Jurkat, Clone E6-1 (cell line): Measurements from ENCODE around the gene EXD3.

Experiments
- DNase-seq: peaks from one replicate; pipeline ENCODE4 v3.0.0-alpha.2; 2011; ENCODE audit warnings: low read depth, low spot score
- H3K4me3 ChIP-seq: 2 replicates; pipeline ENCODE4 v1.5.1; 2011; ENCODE audit warnings: mild to moderate bottlenecking, low read length, control low read depth, moderate library complexity

Gene EXD3

DNA sequence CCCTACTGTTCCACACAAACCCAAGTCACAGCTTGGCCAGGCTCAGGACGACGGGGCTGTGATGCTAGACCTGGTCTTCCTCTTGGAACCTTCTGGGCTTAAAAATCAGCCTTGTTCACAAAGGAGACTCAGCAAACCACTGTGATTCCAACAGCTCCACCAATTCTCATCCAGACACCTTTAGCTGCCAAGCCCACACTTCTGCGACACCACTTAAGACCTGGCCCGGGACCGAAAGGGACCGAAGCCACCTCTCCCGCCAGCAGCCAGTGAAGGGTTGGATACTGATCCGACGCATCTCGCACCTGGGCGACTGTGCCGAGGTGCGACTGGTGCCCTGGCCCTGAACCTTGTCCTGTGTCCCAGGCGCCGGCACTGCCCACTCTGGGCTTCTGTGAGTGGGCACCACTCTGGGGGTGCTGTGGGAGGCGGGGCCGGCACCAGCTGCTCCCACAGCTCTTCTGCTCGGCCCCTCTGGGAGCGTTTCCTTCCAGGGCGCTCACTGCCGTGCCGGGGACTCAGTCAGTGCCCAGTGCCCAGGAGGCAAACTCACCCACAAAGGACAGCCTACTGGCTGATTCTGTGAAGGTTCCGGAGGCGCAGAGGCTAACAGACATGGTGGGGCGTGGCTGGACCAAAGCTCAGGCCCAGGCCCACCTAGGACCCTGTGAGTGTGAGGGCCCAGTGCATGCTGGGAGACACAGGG is 50.9 kb downstream of the EXD3 start:
- no peak for DNase-seq

DNA sequence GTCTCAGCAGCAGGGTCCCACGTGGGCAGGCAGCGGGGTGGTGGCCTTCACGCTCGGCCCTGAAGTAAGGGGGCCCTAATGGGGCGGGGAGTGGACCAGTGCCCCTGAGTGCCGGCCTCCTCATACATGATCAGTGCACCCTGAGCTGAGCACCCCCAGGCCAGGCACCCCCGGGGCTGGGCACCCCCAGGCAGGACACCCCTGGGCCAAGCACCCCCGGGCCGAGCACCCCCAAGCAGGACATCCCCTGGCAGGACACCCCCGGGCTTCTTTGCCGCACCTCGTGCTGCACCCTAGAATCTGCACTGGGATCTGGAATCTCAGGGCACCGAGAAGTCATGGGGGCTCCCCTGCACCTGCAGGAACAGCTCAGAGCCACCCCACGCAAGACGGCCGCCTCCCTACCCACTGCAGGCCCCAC is 51.4 kb downstream of the EXD3 start:
- H3K4me3 ChIP-seq = no peak overlapping the region
- DNase-seq = no peak

More for the DNA sequence above, 50.9 kb downstream of the EXD3 start:
- H3K4me3 ChIP-seq = no peak overlapping the region

DNA sequence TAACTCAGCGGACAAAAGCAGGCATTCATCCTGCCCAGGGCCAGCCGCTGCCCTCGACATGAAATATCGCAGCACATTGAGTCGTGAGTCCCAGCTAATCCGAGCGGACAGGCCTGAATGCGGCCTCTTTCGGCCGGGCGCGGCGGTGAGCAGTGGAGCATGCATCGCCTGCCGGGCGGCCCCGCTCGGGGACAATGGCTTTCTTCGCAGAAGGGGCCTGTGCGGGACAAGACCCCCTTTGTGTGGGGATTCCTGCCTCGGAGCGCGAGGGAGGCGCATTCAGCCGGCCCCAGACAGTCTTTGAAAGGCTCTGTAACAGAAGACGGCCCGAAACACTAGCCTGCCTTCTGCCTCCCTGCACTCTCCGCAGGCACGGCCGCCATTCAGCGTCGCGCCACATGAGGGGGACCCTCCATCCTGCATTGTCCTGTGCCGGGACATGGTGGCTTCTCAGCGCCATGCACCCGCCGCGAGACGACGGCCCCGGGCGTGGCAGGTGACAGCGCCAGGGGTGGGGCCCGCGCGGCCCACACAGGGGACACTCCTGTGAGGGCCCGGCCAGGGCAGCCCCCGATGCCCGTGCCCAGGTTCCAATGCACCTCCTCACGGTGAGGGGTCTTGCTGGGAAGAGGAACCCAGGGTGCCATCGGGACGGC is 52.0 kb downstream of the EXD3 start:
- no peak overlapping the region for H3K4me3 ChIP-seq
- DNase-seq = no peak

DNA sequence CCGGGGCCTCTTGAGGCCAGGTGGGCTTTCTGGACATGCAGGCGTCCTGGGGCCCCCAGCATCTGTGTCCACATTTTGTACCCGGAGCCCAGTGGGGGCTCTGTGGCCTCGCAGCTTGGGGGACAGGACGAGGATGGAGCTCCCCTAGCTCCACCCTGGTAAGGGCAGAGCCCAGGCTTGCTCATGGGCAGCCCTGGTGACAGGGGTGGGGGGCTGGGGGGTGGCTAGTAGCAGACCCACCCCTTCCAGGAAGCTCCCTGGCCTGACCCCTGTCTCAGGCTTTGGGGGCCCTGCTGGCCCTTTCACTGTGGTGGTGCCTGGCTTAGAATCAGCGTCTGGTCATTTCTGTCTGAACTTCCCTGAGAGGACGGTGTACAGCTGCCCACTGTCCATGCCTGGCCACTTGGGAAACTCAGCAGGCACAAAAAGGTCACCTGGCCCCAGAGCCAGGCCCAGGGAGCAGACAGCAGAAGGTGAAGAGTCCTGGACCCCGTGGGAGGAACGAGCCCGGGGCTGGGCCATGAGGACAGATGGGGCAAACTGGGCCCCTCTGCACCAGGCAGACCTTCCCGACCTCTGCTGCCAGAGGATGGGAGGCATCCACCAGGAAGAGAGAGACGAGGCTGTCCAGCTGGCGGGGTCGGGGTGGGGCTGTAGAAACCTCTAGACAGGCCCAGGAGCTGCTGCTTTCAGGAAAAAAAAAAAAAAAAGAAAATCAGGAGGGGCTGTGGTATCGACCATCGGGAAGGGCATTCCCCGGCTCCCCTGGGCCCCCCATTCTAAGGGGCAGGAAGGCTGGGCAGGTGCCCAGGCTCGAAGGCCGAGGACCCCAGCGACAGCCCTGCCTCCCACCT is 52.8 kb downstream of the EXD3 start:
- H3K4me3 ChIP-seq = no peak overlapping the region
- no peak for DNase-seq

DNA sequence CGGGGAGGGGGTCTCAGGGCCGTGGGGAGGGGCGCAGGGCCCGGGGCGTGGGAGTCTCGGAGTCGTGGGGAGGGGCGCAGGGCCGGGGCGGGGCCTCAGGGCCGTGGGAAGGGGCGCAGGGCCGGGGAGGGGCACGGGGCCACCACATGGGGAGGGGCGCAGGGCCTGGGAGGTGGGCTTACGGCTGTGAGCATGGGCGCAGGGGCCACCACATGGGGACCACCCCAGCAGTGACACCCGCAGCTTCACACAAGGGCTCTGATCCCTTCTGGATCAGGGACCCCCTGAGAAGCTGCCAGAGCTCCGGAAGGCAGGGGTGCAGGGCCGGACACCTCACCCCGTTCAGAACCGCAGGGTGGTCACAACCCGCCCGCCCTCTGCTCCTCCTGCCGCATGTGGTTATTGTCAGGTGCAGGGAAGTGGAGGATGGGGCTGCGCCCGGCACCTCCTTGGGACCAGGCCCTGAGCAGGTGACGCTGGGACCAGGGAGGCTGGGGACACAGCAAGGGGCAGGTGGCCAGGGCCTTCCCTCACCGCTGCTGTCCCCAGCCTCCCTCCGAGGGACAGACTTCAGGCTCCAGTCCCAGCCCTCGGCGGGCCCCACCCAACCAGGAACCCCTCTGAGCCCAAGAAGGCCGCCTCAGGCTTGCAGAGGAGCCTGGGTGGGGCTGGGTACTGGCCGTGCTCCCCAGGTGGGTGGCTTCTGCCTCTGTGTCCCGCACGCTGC is 53.7 kb downstream of the EXD3 start:
- no peak overlapping the region for H3K4me3 ChIP-seq
- DNase-seq = no peak

DNA sequence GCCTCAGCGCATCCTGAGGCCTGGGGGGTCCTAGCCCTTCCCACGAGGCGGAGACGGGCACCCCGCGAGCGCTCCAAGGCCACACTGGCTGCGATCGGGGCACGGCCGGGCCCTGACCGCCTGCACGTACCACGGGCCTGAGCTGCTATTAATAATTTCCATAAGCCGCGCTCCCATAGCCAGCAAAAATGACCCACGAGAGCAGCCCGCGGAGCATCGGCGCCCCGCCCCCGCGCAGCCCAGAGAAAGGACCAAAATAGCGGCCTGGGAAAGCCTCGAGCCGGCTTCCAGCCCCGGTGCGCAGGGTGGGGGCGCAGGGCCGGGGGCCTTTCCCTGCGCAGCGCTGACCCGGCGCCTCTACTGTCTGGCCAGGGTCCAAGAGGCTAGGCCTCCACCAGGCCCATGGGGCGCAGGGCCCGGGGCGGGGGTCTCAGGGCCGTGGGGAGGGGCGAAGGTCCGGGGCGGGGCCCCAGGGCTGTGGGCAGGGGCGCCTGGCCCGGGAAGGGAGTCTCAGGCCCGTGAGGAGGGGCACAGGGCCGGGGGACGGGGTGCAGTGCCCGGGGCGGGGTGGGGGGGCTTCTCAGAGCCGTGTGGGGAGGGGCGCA is 54.4 kb downstream of the EXD3 start:
- no peak for DNase-seq
- H3K4me3 ChIP-seq = no peak overlapping the region

DNA sequence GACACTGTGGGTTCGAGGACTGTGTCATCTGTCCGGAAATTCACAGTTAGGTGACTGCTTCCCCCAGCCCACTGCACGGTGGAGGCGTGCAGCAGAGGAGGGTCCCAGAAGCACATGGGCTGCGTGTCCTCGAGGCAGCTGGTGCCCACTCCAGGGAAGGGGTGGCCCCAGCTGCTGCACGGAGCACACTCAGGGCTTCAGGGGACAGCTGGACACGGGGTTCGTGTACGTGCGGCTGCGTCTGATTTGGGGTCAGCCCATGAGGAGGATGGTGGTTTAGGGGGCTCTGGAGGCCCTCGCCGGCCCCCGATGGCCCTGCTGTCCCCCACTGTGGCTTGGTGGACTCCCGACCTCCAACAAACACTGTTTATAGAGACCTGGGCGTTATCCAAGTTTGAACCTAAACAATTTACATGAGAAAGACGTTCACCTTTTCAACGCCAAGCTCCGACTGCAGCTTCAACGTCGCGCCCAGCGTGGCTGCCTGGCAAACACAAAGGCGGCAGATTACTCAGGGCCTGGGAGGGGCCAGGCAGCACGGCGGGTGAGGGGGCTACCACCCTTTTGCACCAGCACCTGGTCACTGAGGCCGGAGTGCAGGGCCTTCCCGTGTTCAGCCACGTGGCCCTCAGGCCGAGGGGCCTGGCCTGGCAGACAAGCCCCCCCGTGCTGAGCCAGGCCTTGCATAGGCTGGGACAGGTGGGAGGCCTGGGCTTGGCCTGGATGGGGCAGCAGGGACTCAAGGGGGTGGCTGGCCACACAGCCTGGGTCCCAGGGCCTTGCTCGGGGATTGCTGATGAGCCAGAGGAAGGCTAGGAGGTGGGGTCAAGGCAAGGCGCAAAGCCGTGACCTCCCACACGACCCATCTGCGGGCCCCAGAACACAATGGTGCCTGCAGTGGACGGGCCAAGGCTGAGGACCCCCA is 55.2 kb downstream of the EXD3 start:
- DNase-seq = no peak
- H3K4me3 ChIP-seq = no peak overlapping the region

DNA sequence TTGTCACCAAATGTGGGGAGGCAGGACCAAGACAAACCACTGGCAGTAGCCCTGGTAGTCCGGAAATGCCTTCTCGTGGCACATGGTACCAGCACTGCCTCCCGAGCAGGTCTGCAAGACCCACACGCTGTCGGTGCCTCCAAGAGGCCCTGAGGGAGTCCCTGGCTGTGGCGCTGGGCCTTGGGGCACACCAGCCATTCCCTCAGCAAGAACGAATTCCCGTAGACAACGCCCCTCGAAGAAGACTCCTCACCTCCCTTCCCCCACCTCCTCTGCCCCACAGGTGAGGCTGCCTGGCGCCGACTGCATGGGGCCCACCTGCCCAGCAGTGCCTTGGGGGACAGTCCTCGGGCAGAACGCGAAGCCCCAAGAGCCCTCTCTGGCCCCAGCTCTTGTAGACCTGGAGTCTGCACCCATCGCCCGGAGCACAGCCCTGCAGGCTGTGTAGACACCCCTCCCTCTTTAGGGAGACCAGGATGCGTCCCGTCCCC is 56.0 kb downstream of the EXD3 start:
- DNase-seq = no peak
- no peak overlapping the region for H3K4me3 ChIP-seq

DNA sequence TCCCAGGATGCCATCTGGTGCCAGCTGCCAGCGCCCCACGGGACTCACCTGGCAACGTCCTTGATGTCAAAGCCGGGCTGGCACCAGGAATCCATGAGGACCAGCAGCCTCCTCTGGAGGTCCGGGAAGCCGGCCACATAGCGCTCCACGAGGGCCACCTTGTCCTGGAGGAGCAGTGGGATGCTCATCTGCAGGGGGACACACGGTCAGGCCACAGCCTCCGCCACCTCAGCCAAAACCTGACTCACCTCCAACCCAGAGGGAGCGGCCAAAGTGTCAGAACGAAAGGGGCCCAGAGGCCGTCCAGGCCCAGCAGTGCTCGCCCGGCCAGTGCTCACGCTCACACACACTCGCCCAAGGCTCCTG is 56.5 kb downstream of the EXD3 start:
- H3K4me3 ChIP-seq = no peak overlapping the region
- no peak for DNase-seq

DNA sequence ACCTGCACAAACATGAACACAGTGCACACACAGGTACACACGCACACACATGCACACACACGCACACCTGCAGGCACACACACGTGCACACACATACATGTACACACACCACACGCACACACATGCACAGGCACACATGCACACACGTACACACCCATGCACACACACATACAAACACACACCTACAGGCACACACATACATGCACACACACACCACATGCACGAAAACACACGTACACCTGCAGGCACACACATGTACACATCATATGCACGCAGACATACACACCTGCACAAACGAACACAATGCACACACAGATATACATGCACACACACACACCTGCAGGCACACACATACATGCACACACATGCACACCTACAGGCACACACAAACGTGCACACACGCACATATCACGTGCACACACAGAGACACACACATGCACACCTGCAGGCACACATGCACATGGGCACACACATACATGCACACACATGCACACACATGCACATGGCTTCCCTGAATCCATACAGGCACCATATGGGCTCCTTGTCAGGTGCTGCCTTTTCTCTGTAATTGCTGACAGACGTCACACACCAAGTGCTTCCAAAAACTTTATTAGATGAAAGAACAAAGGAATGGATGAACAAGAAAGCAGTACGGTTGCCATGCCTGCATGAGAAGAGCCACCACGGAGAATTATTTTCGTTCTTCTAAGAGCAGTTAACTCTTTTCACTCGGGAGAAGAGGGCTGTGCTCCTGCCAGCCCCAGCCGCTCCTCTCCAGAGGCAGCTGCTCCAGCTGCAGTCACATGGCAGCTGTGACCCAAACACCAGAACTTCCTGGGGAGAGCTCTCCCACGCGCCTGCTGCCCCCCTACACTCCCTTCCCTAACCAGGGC is 57.2 kb downstream of the EXD3 start:
- H3K4me3 ChIP-seq = no peak overlapping the region
- no peak for DNase-seq

DNA sequence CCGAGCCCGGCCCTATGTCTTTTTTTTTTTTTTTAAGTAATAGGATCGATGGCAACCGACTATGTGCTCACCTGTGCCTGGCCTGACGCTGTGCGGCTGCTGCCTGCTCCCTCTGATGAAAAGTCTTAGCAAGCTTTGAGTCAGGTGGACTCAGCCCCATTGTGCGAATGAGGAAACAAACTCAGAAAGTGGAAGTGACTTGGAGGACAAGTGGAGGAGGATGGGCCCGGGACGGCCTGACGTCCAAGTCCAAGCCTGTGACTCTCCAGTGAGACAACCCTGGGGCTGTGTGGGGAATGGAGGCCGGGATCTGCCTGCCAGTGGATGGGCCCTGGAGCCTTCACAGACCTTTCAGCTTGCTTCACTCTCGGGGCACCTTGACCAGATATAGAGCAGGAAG is 57.9 kb downstream of the EXD3 start:
- H3K4me3 ChIP-seq = no peak overlapping the region
- no peak for DNase-seq

DNA sequence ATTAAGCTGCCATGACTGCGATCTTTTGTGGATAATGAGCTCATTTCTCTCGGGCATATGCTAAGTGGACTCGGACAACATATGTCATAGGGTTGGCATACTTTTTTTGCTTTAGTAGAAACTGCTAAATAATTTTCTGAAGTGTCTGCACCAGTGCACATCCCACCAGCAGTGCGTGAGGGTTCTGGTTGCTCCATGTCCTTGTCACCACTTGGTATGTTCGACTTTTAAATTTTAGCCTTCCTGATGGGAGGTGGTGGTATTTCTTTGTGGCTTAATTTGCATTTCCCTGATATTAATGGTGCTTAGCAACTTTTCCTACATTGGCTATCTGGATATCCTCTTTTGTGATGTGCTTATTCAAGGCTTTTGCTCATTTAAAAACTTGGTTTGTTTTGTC is 63.1 kb downstream of the EXD3 start:
- no peak for DNase-seq
- H3K4me3 ChIP-seq = no peak overlapping the region

DNA sequence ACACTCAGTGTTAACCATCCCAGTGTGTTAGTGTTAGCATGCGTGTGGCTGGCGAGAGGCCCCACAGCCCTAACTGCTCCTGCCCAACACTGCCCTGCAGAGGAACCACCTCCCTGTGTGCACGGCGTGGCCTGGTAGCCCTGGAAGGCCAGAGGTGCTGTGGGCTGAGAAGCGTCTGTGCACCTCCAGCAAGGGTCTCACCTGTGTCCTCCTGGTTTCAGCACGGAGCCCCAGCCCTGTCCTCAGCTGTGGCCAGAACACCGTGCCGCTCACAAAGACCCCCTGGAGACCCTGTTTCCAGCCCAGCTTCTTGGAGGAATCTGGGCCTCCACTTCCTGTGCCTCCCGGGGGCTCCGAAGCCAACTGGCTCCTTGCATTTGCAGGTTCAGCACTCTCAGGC is 64.8 kb downstream of the EXD3 start:
- DNase-seq = no peak
- H3K4me3 ChIP-seq = no peak overlapping the region

DNA sequence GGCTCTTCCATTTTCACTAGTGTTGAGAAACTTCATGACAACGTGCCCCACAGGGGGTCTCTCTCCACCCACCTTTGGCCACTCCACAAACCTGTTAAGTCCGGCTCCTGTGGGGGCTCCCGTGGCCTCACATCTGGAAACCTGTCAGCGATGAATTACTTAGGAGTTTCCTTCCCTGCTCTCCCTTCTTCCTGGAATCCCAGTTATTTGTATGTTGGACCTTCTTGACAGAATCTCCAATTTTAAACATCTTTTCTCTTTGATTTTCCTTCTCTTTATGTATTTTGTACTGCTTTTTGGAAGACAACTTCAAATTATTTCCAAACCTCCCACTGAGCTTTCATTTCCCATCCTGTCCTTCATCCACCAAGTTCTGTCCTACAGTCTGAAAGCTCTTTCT is 65.8 kb downstream of the EXD3 start:
- H3K4me3 ChIP-seq = no peak overlapping the region
- DNase-seq = no peak

DNA sequence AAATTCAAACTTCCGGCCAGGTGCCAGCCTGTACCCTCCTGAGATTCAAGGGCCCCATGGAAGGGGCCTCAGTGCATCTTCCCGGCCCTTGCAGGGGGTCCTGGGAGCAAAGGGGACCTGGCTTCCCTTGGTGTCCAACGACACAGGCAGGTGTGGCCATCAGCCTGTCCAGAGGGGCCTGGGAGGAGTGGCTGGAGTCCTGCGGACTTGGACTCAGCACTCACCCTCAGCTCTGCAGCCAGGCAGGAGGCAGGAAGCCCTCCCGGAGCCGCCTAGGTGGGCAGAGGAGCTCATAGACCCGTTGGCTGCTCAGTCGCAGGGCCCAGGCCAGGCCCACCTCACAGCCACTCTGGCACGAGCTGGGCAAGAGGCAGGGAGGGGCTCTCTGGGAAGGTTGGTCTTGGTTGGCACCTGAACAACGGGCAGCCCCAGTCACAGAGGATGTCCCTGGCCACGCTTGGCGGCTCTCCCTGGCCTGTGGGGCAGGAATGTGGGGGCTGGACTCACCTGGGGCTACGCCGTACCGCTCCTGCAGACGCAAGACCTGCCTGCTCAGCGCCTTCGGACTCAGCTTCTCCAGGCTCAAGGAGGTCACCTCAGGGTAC is 67.1 kb downstream of the EXD3 start:
- DNase-seq = no peak
- no peak overlapping the region for H3K4me3 ChIP-seq

DNA sequence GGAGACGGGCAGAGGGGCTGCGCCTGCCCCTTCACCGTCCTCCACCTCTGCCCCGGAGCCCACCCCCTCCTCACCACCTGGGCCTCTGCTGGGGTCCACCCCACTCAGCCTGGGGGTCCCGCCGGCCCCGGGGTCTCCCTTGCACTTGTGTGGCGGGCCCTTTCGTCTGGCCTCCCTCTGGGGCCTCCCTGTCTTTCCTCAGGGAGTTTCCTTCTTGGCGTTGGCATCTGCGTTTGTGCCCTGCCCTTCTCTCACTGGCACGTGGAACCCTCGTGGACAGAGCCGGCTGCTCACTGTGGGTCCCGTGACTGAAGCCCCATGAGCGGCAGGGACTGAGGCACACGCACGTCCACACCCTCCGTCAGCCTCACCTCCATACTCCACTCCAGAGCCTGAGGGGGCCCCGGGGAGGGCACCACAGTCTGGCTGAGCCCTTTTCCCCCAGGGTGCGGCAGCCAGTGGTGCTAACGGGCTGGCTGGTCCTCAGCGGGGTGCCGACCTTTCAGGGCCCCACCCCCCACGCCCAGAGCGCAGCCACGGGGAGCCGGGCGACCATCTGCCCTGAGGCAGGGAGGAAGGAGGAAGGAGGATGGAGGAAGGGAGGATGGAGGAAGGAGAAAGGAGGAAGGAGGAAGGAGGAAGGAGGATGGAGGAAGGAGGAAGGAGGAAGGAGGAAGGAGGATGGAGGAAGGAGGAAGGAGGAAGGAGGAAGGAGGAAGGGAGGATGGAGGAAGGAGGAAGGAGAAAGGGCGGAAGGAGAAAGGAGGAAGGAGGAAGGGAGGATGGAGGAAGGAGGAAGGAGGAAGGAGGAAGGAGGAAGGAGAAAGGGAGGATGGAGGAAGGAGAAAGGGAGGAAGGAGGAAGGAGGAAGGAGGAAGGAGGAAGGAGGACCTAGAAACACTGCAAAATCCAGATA is 67.9 kb downstream of the EXD3 start:
- DNase-seq = no peak
- H3K4me3 ChIP-seq = no peak overlapping the region
